ENCODE results near the gene ACTL6B.
"Not testable (repeated sequence)": the region's sequence is repeated elsewhere in the genome, so short reads cannot be mapped to it uniquely, and the experiment has no call there.

ACTL6B gene

DNA sequence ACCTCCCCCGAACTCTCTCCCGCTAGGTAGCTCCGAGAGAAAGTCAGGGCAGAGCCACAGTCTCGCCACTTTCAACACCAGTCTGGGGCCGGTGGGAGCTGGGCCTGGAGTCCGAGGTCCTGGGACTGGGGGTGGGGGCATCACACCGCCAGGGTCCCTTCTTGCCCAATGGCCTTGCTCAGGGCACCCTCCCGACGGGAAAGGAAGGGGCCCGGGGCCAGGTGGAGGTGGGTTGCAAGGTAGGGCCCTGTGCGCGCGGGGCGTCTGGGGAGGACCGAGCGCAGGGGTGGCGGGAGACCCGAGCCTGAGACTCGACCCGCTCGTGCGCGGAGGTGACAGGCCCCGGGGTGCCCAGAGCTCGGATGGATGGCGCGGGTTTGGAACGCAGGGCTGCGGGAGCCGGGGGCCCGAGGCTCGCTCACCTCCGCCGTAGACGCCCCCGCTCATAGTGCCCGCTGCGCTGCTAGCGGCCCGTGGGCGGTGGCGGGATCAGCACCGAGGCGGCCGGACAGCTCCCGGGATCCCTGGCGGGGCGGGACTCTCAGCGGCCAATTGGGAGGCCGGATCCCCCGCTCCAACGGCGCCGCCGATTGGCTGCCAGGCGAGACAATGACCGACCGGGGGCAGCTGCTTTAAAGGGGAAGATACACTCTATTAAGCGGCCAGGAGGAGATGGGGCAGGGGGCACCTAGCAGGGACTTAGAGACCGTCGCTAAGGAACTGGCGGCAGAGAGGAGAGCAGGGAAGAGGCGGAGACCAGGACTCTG lies at the start of gene ACTL6B:
Gene ACTL6B, minus strand, starts transcription at position 541 of the 767 bp plus-strand sequence. Its CDS starts 94 bp downstream, at position 447.
- ATAC-seq: peak; percentile 32 to 53

- peak; percentile 45 to 58 for ATAC-seq
Observed at GRCh38 chr7:100705320-100705752, 49.1 kb upstream of the ACTL6B start.

GRCh38 chr7:100701089-100701488 lies 44.8 kb upstream of the ACTL6B start:
- ATAC-seq: not testable (repeated sequence)

- no peak for ATAC-seq
Observed at GRCh38 chr7:100699018-100699417, 42.8 kb upstream of the ACTL6B start.

DNA sequence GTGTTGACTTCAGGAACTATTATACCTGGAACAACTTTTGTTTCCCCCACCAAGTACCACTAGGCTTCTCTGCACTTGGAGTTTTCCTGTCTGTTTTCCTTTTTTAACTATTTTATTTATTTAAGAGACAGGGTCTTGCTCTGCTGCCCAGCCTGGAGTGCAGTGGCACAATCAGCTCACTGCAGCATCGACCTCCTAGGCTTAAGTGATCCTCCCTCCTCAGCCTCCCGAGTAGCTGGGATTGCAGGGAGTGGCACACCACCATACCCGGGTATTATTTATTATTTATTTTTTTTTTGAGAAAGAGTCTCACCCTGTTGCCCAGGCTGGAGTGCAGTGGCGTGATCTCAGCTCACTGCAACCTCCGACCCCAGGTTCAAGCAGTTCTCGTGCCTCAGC lies 39.9 kb upstream of the ACTL6B start:
- no peak for ATAC-seq

GRCh38 chr7:100694098-100694745 lies 38.0 kb upstream of the ACTL6B start, which contains the start of gene GIGYF1:
Gene GIGYF1, minus strand, starts transcription at chr7:100694250. Its CDS starts 6,012 bp downstream, at chr7:100688238.
- ATAC-seq: peak; percentile 59 to 65

GRCh38 chr7:100693312-100694097 lies 37.3 kb upstream of the ACTL6B start:
- ATAC-seq: peak; percentile 35 to 39

- no peak for ATAC-seq
Observed at GRCh38 chr7:100692578-100692961, 36.3 kb upstream of the ACTL6B start.

GRCh38 chr7:100691676-100692577 lies 35.7 kb upstream of the ACTL6B start:
- ATAC-seq: peak; percentile 77 to 80

GRCh38 chr7:100689230-100690135 lies 33.2 kb upstream of the ACTL6B start:
- no peak for ATAC-seq

GRCh38 chr7:100688326-100688860 lies 32.1 kb upstream of the ACTL6B start:
- ATAC-seq: no peak

DNA sequence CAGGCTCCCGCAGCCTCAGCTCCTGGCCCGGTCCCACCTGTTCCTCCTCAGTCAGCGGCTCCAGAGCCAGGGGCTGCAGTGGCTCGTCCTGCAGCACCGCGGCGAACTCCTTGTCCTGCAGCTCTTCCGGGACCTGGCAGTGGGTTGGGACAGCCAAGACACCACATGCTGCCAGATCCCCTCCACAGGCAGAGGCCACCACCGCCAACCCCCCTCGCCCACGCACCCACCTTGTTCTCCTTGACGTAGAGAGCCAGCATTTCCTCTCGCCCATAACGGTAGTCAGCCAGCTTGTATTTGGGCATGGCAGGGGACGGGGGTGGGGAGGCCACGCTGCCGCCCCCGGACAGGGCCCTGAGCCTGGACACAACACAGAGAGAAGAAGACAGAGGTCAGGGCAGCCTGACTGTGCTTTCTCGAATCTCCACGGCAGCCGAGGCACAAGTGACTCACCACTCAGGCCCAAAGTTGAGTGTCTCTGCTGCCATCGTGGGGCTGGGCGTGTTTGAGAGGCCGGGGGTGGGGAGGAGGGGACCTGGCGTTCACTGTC lies 31.6 kb upstream of the ACTL6B start:
- no peak for ATAC-seq

DNA sequence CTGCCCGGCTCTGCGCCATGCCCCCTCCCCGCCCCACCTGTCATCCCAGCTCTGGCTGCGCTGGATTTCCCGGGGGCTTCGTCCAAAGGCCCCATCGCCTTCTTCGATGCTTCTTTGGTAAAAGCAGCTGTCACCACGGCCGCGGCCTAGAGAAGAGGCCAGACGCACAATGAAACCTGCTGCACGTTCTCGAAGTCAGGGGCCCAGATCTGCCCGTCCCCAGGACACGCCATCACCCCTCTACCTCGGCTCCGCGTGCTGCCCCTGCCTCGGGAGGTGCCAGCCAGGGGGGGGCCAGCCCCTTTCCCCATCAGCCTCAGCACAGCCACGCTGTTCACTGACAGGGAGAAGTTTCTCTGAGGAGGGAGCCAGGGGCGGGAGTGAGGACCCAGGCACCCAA lies 31.0 kb upstream of the ACTL6B start:
- ATAC-seq: no peak

DNA sequence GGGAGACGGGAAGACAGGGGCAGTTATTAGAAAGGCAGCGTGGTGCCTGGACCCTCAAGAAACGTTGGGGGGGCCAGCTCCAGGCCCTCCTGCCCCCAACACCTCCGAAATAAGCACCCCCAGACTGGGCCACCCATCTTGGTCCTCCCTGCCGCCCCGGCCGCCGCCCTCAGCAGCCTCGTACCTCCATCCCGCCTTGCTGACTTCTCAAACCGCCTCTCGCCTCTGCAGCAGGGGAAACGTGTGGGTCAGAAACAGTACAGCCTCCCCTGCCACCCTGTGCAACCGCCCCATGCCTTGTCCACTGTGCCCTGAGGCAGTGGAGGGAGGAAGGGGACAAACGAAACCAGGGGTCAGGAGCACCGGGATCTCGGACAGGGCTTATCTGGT lies 30.6 kb upstream of the ACTL6B start:
- ATAC-seq: no peak

GRCh38 chr7:100686201-100686821 lies 30.1 kb upstream of the ACTL6B start:
- no peak for ATAC-seq

- ATAC-seq: no peak
Observed at GRCh38 chr7:100685631-100686145, 29.4 kb upstream of the ACTL6B start.

DNA sequence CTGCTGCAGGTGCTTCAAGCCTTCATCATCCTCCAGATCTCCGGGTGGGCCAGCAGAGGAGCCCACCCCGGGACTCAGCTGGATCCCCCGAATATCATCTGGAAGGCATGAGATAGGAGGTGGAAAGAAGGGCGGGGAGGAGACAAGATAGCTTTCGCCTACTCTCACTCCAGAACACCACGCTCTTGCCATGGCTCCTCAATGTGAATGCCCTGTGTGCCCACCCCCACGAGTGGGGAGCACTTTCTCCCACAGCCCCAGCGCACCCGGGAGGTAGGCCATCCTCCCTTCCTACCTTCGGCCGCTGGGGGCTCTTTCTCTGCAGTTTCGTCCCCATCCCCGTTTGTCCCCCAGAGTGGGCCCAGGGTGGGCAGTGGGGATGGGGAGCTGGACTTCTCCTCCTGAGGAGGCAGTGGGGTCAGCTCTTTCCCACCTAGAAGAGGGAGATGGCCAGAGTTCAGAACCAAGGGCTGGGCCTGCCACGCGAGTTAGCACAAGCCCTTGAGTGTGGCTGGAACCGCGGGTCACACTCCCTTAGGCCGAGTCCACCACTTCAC lies 28.9 kb upstream of the ACTL6B start:
- no peak for ATAC-seq

DNA sequence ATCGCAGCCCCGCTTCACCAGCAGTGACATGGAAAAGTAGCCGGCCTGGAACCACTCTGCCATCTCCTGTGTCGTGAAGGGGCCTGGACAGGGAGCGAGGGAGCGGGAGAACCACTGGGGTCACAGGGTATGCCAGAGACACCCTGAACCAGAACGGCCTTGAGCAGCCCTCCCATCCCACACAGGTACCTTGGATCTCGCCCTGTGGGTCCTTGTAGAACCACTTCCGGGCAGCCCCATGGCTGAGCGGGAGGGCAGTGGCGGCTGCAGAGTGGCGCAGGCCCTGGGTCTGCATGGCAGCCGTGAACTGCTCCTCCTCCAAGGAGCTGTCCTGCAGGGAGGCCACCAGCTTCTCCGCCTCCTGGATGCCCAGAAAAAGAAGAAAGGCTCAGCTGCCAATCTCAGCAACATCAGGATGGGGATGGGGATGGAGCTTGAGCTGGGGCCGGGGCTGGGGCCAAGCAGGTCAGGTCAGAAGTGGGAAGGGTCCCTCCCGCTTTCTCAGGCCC lies 28.3 kb upstream of the ACTL6B start:
- no peak for ATAC-seq
